RWPE1 (cell line): ENCODE results near the gene CDX1.

ENCODE experiments used
- CTCF ChIA-PET: fragments of 350-600 bp; sonication (Branson Sonifier 250); formaldehyde crosslinking; extraction: SDS; loops from one replicate; lab custom pipeline; 2021; lab: Yijun Ruan, JAX
- POLR2A ChIA-PET: fragments of 400-600 bp; formaldehyde crosslinking; extraction: SDS; loops from one replicate; lab custom pipeline; 2020; ENCODE audit warnings: antibody characterized with exemption; ENCODE audit not compliant: low non-redundant PET; lab: Yijun Ruan, JAX
- DNase-seq: peaks from one replicate; pipeline ENCODE4 v3.0.0; 2012; ENCODE audit warnings: low spot score
- H3K27ac ChIP-seq: fragments of 450-650 bp; 2 replicates; pipeline ENCODE4 v1.5.1; 2017
- CTCF ChIP-seq: fragments of 450-650 bp; conservative IDR thresholded peaks from 2 replicates; pipeline ENCODE4 v1.5.1; 2017; ENCODE audit warnings: low read depth, mild to moderate bottlenecking

CDX1 gene

GRCh38 chr5:150134198-150134588 is 32.4 kb upstream of the CDX1 start:
- no peak for TF ChIP-seq CTCF
- H3K27ac ChIP-seq: no peak overlapping the region
- ChIA-PET POLR2A (no interaction called here), CTCF (interaction anchor here (0.5 to 1.8 kb wide), 3 partner anchors 27 to 419 kb away, joined by 3 to 10 read pairs (median 4); no protein-coding TSS in a partner anchor)
- no peak for DNase-seq

GRCh38 chr5:150135557-150136304 is 30.8 kb upstream of the CDX1 start:
- no peak for DNase-seq
- H3K27ac ChIP-seq: no peak overlapping the region; the same call in 1 of the 2 replicates
- ChIA-PET POLR2A (no interaction called here), CTCF (interaction anchor here (0.6 to 1.8 kb wide), 3 partner anchors 83 to 994 kb away, joined by 3 to 10 read pairs (median 3); partner anchors contain the start of gene ABLIM3)
- no peak for TF ChIP-seq CTCF

- no peak for DNase-seq
- H3K27ac ChIP-seq: no peak overlapping the region
- ChIA-PET CTCF (interaction anchor here (0.6 kb wide), 3 partner anchors 81 to 995 kb away, joined by 3 read pairs; partner anchors contain the start of gene ABLIM3), POLR2A (no interaction called here)
- TF ChIP-seq CTCF: no peak
Observed at GRCh38 chr5:150136305-150137167, 30.0 kb upstream of the CDX1 start.

- no peak for TF ChIP-seq CTCF
- CTCF ChIA-PET: interaction anchor here (0.6 to 1.6 kb wide), 2 partner anchors 14 to 80 kb away, joined by 3 to 4 read pairs; no protein-coding TSS in a partner anchor
- no peak overlapping the region for H3K27ac ChIP-seq
- POLR2A ChIA-PET: no interaction called here
- DNase-seq: no peak
Observed at GRCh38 chr5:150137168-150137957, 29.2 kb upstream of the CDX1 start.

GRCh38 chr5:150137997-150138396 is 28.6 kb upstream of the CDX1 start:
- ChIA-PET CTCF (interaction anchor here (1.6 kb wide), 1 partner anchor 15 kb away, joined by 4 read pairs; no protein-coding TSS in a partner anchor), POLR2A (no interaction called here)
- H3K27ac ChIP-seq: no peak overlapping the region
- TF ChIP-seq CTCF: no peak
- DNase-seq: no peak
